VCaP (cell line): ENCODE data around the gene DYRK3.

Experiments used
- H3K27ac ChIP-seq: fragments of 450-650 bp; 2 replicates; pipeline ENCODE4 v1.5.1; 2017
- CTCF ChIP-seq: fragments of 450-650 bp; conservative IDR thresholded peaks from 2 replicates; pipeline ENCODE4 v1.5.1; 2017; ENCODE audit warnings: mild to moderate bottlenecking, moderate library complexity

Gene DYRK3

GRCh38 chr1:206591226-206591625 lies 44.1 kb upstream of the DYRK3 start:
- no peak for TF ChIP-seq CTCF
- no peak overlapping the region for H3K27ac ChIP-seq

- no peak for TF ChIP-seq CTCF
- H3K27ac ChIP-seq, result no peak overlapping the region
Measured at GRCh38 chr1:206591696-206592095, 43.6 kb upstream of the DYRK3 start.

GRCh38 chr1:206593351-206593925 lies 41.9 kb upstream of the DYRK3 start:
- no peak for TF ChIP-seq CTCF
- no peak overlapping the region for H3K27ac ChIP-seq

DNA sequence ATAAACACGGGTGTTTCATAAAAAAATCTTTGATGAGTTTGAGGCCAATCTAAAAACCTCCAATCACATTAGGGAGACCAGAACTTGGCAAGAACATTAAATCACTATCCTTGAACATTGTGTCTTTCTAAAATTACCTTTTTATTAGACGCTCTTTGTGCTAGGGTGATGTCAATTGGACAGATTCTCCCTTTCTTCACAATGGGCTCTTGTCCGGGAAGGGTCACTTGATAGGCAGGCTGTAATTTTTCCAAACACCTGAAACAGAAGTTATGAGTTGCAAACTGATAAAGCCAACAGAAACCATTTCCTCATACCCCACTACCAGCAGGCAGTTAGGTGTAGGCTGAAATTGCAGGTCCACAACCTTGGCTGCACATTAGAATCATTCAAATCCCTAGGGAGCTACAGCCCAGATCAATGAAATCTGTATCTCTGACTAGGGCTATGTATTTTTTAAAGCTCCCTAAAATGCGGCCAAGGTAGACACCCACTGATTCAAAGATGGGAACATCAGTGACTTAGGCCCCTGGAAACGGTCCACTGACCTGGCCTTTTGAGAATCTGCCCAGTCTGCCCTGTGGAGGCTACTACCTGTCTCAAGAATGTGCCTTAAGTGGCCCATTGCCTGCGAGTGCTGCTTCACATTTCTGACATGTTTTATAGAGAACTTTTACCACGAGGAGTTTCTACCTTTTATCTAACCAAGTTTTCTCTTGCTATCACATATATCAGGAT lies 39.6 kb upstream of the DYRK3 start:
- TF ChIP-seq CTCF, result no peak
- no peak overlapping the region for H3K27ac ChIP-seq

GRCh38 chr1:206596319-206596666 lies 39.0 kb upstream of the DYRK3 start:
- no peak for TF ChIP-seq CTCF
- H3K27ac ChIP-seq, result no peak overlapping the region

GRCh38 chr1:206600527-206600926 lies 34.8 kb upstream of the DYRK3 start:
- TF ChIP-seq CTCF, result no peak
- no peak overlapping the region for H3K27ac ChIP-seq

DNA sequence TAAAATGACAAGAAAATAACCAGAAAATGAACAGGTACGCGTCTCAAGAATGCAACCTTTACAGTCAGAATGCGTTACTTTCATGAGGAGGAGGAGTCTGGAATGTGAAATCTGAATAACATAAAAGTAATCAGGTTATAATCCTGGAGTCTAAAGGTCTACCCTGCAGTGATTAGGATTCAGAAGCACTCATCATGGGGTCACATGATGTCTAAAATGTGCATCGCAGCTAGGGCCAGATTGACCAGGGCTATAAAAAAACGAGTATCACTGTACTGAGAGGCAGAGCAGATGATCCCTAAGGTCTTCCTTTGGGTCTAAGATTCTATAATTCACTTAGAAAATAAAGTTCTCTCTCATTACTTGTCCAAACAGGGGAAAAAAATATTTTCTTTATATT lies 30.5 kb upstream of the DYRK3 start:
- no peak overlapping the region for H3K27ac ChIP-seq
- TF ChIP-seq CTCF, result no peak
